Natural killer cell (primary cell): ENCODE measurements around the gene FRMD4A. TPM values are rescaled to one million over a fixed set of nuclear protein-coding genes. Genes with fewer than 3 reads are reported as not detected.

ENCODE experiments used
- ATAC-seq, 3 donors: fragments of 150-1000 bp in 2 of 3; fragments of 200-7000 bp in 1 of 3; cut with Tn5 transposase; 1 replicate in 1 of 3; 2 replicates in 2 of 3; pipeline ENCODE4 v1.10.0; 2021; ENCODE audit warnings: mild to moderate bottlenecking in 2 of 3, moderate library complexity in 2 of 3
- DNase-seq, 2 donors: peaks; one replicate each; pipeline versions ENCODE4 v3.0.0 to v3.0.0-alpha.2; 2013 to 2021; ENCODE audit warnings: mixed read lengths in 1 of 2
- H3K27ac ChIP-seq: one replicate; pipeline ENCODE4 v1.5.1; 2013; ENCODE audit warnings: mild to moderate bottlenecking, low read length
- H3K27me3 ChIP-seq: one replicate; pipeline ENCODE4 v1.6.1; 2013; ENCODE audit warnings: low read length; ENCODE audit not compliant: control insufficient read depth, insufficient read depth
- H3K36me3 ChIP-seq: one replicate; pipeline ENCODE4 v1.6.1; 2013; ENCODE audit warnings: low read length; ENCODE audit not compliant: control insufficient read depth, insufficient read depth
- H3K4me1 ChIP-seq: one replicate; pipeline ENCODE4 v1.6.1; 2013; ENCODE audit warnings: low read length; ENCODE audit not compliant: control insufficient read depth, insufficient read depth
- H3K4me3 ChIP-seq: one replicate; pipeline ENCODE4 v1.5.1; 2013; ENCODE audit warnings: low read length
- H3K9me3 ChIP-seq: one replicate; pipeline ENCODE4 v1.6.1; 2013; ENCODE audit warnings: low read length; ENCODE audit not compliant: control insufficient read depth, insufficient read depth
- H3K27ac Mint-ChIP-seq, 2 donors: one replicate each; pipeline ENCODE4 v1.8.0; 2022; ENCODE audit warnings: mild to moderate bottlenecking in 2 of 2, mixed read lengths in 2 of 2, moderate library complexity in 1 of 2
- H3K27me3 Mint-ChIP-seq, 2 donors: one replicate each; pipeline ENCODE4 v1.8.0; 2022; ENCODE audit warnings: low read depth in 2 of 2, mixed read lengths in 2 of 2
- H3K36me3 Mint-ChIP-seq: one replicate; pipeline ENCODE4 v1.8.0; 2022; ENCODE audit warnings: mixed read lengths
- H3K4me1 Mint-ChIP-seq, 2 donors: one replicate each; pipeline ENCODE4 v1.8.0; 2022; ENCODE audit warnings: mixed read lengths in 2 of 2
- H3K4me3 Mint-ChIP-seq: one replicate; pipeline ENCODE4 v1.8.0; 2022; ENCODE audit warnings: mild to moderate bottlenecking, moderate library complexity, mixed read lengths
- H3K9me3 Mint-ChIP-seq, 2 donors: one replicate each; pipeline ENCODE4 v1.8.0; 2022; ENCODE audit warnings: mixed read lengths in 2 of 2
- CTCF ChIP-seq: fragments of 200-600 bp; IDR thresholded peaks from one replicate; pipeline ENCODE4 v1.8.0; 2022; ENCODE audit warnings: antibody characterized with exemption
- WGBS: methylation state at CpG from one replicate; pipeline ENCODE4 v1.1.7; 2013; ENCODE audit warnings: missing lambda C conversion rate; ENCODE audit not compliant: insufficient coverage; 5-methylcytosine and 5-hydroxymethylcytosine counted together
- intact Hi-C: fragments of 100-400 bp; cut with micrococcal nuclease; formaldehyde crosslinking; loops from one replicate; pipeline ENCODE4 v1.14.2; 2022
- total RNA-seq, 4 donors: library from RNA; stranded (reverse); fragments of 120-200 nt in 1 of 4; gene quantifications; one replicate each; pipeline versions ENCODE4 v1.2.3 to v1.2.4, GENCODE V29; 2013 to 2022

FRMD4A gene
- total RNA-seq, 3 donors from 2014 or later (not counting 1 experiment from before 2014, with no cell fraction given): 0.36 to 0.38 TPM; not detected in 1

GRCh38 chr10:13709931-13710650, 620.6 kb downstream of the FRMD4A start:
- Mint-ChIP-seq H3K27ac (no peak overlapping the region), H3K4me1 (peaks cover 8 to 27% of the 10 kb centered on the region in 2 donors), H3K27me3 (peaks cover 19 to 34% of the 10 kb centered on the region in 2 donors), H3K4me3 (no peak overlapping the region), H3K36me3 (no peaks in the 10 kb centered on the region), H3K9me3 (no peaks in the 10 kb centered on the region)
- H3K4me1 ChIP-seq: peaks cover 14% of the 10 kb centered on the region
- H3K27me3 ChIP-seq: no peaks in the 10 kb centered on the region
- WGBS: 92% methylated on average over 12 of the region's 12 CpGs
- intact Hi-C loops: no loop called here
- H3K9me3 ChIP-seq: no peaks in the 10 kb centered on the region
- no peak overlapping the region for H3K27ac ChIP-seq
- no peak overlapping the region for H3K4me3 ChIP-seq
- no peak for ATAC-seq
- no peaks in the 10 kb centered on the region for H3K36me3 ChIP-seq
- no peak for DNase-seq
- no peak for TF ChIP-seq CTCF

GRCh38 chr10:13708256-13708990, 622.3 kb downstream of the FRMD4A start:
- Histone ChIP-seq H3K9me3 (no peaks in the 10 kb centered on the region), H3K27ac (no peak overlapping the region), H3K27me3 (no peaks in the 10 kb centered on the region), H3K36me3 (no peaks in the 10 kb centered on the region), H3K4me1 (peaks cover 14% of the 10 kb centered on the region), H3K4me3 (no peak overlapping the region)
- Mint-ChIP-seq H3K36me3 (no peaks in the 10 kb centered on the region), H3K4me3 (no peak overlapping the region), H3K27me3 (peaks cover 25 to 37% of the 10 kb centered on the region in 2 donors), H3K9me3 (no peaks in the 10 kb centered on the region), H3K27ac (no peak overlapping the region), H3K4me1 (peaks cover 8 to 27% of the 10 kb centered on the region in 2 donors)
- intact Hi-C loops: no loop called here
- ATAC-seq: no peak
- WGBS: 85% methylated on average over 7 of the region's 8 CpGs
- DNase-seq: no peak
- TF ChIP-seq CTCF: no peak

GRCh38 chr10:13707156-13707881, 623.4 kb downstream of the FRMD4A start:
- Histone ChIP-seq H3K4me3 (no peak overlapping the region), H3K27ac (no peak overlapping the region), H3K27me3 (no peaks in the 10 kb centered on the region), H3K9me3 (no peaks in the 10 kb centered on the region), H3K4me1 (peaks cover 9% of the 10 kb centered on the region), H3K36me3 (no peaks in the 10 kb centered on the region)
- Mint-ChIP-seq H3K27me3 (peaks cover 28 to 41% of the 10 kb centered on the region in 2 donors), H3K4me3 (peak overlapping the region; percentile 52), H3K27ac (no peak overlapping the region), H3K4me1 (peaks cover 0 to 19% of the 10 kb centered on the region in 2 donors), H3K9me3 (no peaks in the 10 kb centered on the region), H3K36me3 (no peaks in the 10 kb centered on the region)
- 2% methylated on average over 26 of the region's 26 CpGs for WGBS
- peak in 1 of 2 donors; percentile 36 for DNase-seq
- intact Hi-C loops: no loop called here
- ATAC-seq: peak in 1 of 3 donors; percentile 44
- no peak for TF ChIP-seq CTCF
